GM23338 (cell line): Measurements from ENCODE around the gene FHIT. TPM values are rescaled to one million over a fixed set of nuclear protein-coding genes. Genes with fewer than 3 reads are reported as not detected.

Experiments
- ATAC-seq: fragments of 200-7000 bp; cut with Tn5 transposase; 3 replicates; pipeline ENCODE4 v1.9.1; 2020
- DNase-seq: peaks from one replicate; pipeline ENCODE4 v3.0.0-alpha.2; 2015; ENCODE audit warnings: low spot score
- H2AFZ ChIP-seq: fragments of 200-600 bp; sonication (generic); 2 replicates; pipeline ENCODE4 v1.8.0; 2016; ENCODE audit warnings: antibody characterized with exemption, mild to moderate bottlenecking, moderate library complexity
- H3F3A ChIP-seq: fragments of 200-600 bp; sonication (generic); replicated peaks from 2 replicates; pipeline ENCODE4 v1.8.0; 2017; ENCODE audit warnings: antibody characterized with exemption, mixed run types, low read depth
- H3K27ac ChIP-seq: fragments of 200-600 bp; sonication (generic); 2 replicates; pipeline ENCODE4 v1.6.1; 2016; ENCODE audit warnings: low read depth
- H3K27me3 ChIP-seq: fragments of 200-600 bp; sonication (generic); 2 replicates; pipeline ENCODE4 v1.8.0; 2016; ENCODE audit warnings: mild to moderate bottlenecking, mixed run types, moderate library complexity; ENCODE audit not compliant: insufficient read depth
- H3K36me3 ChIP-seq: fragments of 200-600 bp; sonication (generic); 2 replicates; pipeline ENCODE4 v1.8.0; 2016; ENCODE audit warnings: mild to moderate bottlenecking; ENCODE audit not compliant: insufficient read depth
- H3K4me1 ChIP-seq: fragments of 200-600 bp; sonication (generic); 2 replicates; pipeline ENCODE4 v1.8.0; 2016; ENCODE audit warnings: mild to moderate bottlenecking, moderate library complexity; ENCODE audit not compliant: insufficient read depth
- H3K4me2 ChIP-seq: fragments of 200-600 bp; sonication (generic); 2 replicates; pipeline ENCODE4 v1.7.1; 2017; ENCODE audit warnings: mixed run types
- H3K4me3 ChIP-seq: fragments of 200-600 bp; sonication (generic); 2 replicates; pipeline ENCODE4 v1.6.1; 2016; ENCODE audit warnings: mixed run types
- H3K79me2 ChIP-seq: fragments of 200-600 bp; sonication (generic); replicated peaks from 2 replicates; pipeline ENCODE4 v1.8.0; 2017; ENCODE audit warnings: mild to moderate bottlenecking; ENCODE audit not compliant: insufficient read depth
- H3K9me2 ChIP-seq: fragments of 200-600 bp; sonication (generic); 2 replicates; pipeline ENCODE4 v1.8.0; 2017; ENCODE audit not compliant: insufficient read depth
- H4K20me1 ChIP-seq: fragments of 200-600 bp; sonication (generic); replicated peaks from 2 replicates; pipeline ENCODE4 v1.8.0; 2017; ENCODE audit warnings: mild to moderate bottlenecking; ENCODE audit not compliant: insufficient read depth
- H3K27ac Mint-ChIP-seq: 2 replicates; pipeline ENCODE4 v1.8.0; 2020; ENCODE audit warnings: inconsistent platforms, mild to moderate bottlenecking, moderate library complexity, mixed read lengths
- H3K27me3 Mint-ChIP-seq: 3 replicates; pipeline ENCODE4 v1.8.0; 2022; ENCODE audit warnings: low read depth, mild to moderate bottlenecking, moderate library complexity, mixed read lengths, inconsistent platforms; ENCODE audit not compliant: insufficient read depth, poor library complexity
- H3K36me3 Mint-ChIP-seq: 3 replicates; pipeline ENCODE4 v1.8.0; 2021; ENCODE audit warnings: low read depth, mild to moderate bottlenecking, inconsistent platforms, moderate library complexity, mixed read lengths
- H3K4me1 Mint-ChIP-seq: 3 replicates; pipeline ENCODE4 v1.8.0; 2020; ENCODE audit warnings: mild to moderate bottlenecking, inconsistent platforms, mixed read lengths
- H3K4me3 Mint-ChIP-seq: 3 replicates; pipeline ENCODE4 v1.8.0; 2021; ENCODE audit warnings: moderate library complexity, mild to moderate bottlenecking, inconsistent platforms, mixed read lengths
- H3K9me3 Mint-ChIP-seq: 3 replicates; pipeline ENCODE4 v1.8.0; 2020; ENCODE audit warnings: moderate library complexity, mild to moderate bottlenecking, inconsistent platforms, mixed read lengths
- CREB1 ChIP-seq: fragments of 250-450 bp; sonication (Bioruptor Pico); IDR thresholded peaks from 2 replicates; pipeline ENCODE4 v1.5.0; 2020; ENCODE audit warnings: low read depth, mild to moderate bottlenecking, moderate library complexity
- ETS1 ChIP-seq: IDR thresholded peaks from 2 replicates; pipeline ENCODE4 v1.6.1; 2016; ENCODE audit warnings: antibody characterized with exemption
- EZH2phosphoT487 ChIP-seq: fragments of 200-600 bp; sonication (generic); IDR thresholded peaks from one replicate; pipeline ENCODE4 v1.8.1; 2018; ENCODE audit warnings: antibody characterized with exemption; ENCODE audit not compliant: unreplicated experiment
- POLR2AphosphoS5 ChIP-seq: IDR thresholded peaks from 2 replicates; pipeline ENCODE4 v1.6.1; 2016; ENCODE audit warnings: antibody characterized with exemption, low read depth
- REST ChIP-seq: IDR thresholded peaks from one replicate; pipeline ENCODE4 v1.6.1; 2018; ENCODE audit warnings: antibody characterized with exemption; ENCODE audit not compliant: unreplicated experiment
- STAT1 ChIP-seq: IDR thresholded peaks from one replicate; pipeline ENCODE4 v1.6.1; 2016; ENCODE audit warnings: antibody characterized with exemption; ENCODE audit not compliant: unreplicated experiment
- ZNF462 ChIP-seq: fragments of 250-450 bp; sonication (Bioruptor Pico); IDR thresholded peaks from 2 replicates; pipeline ENCODE4 v1.5.0; 2020; ENCODE audit warnings: mild to moderate bottlenecking, moderate library complexity
- polyA plus RNA-seq: library from polyadenylated mRNA; unstranded; fragments of >200 nt; fragmentation: Nextera tagmentation; extraction: Ambion mirVana; gene quantifications from 2 replicates; pipeline ENCODE4 v1.2.1, GENCODE V29; 2016
- total RNA-seq: library from RNA; depleted of rRNA; stranded (reverse); fragments of >200 nt; shearing (Covaris generic); gene quantifications from 2 replicates; pipeline ENCODE4 v1.2.3, GENCODE V29; 2014
- TF ChIP-seq, protein P1 (sequence below), 2 experiments: fragments of 200-600 bp in 1 of 2; sonication (generic) in 1 of 2; conservative IDR thresholded peaks; 2 replicates each; pipeline versions ENCODE4 v1.5.1 to v1.6.1; 2016 to 2017; ENCODE audit warnings: antibody characterized with exemption in 2 of 2, low read depth in 2 of 2, mild to moderate bottlenecking in 2 of 2, moderate library complexity in 1 of 2

FHIT gene
- total and polyA plus RNA-seq, 2 experiments from 2014 or later: 3.0 to 8.3 TPM

DNA sequence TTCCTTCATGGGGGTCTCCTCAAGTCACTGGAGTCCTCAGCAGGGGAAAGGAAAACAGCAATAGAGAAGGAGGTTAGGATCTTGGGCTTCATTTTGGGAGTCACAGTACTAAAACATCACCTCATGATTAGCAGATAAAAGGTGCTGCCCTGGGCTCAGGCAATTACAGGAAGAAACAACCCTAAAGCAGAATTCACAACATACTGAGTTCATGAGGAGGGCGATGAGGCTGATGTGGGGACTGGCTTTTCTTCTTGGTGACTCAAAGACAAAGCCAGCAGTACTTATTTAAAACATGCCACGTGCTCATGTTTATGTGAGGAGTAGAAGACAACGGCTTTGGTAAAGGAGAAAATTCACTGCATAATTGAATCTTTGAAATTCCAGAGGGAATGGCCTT lies 1379.1 kb downstream of the FHIT start (continued):
- TF ChIP-seq ZNF462 (CRISPR knock-in tag) (no peak), CREB1 (no peak)

DNA sequence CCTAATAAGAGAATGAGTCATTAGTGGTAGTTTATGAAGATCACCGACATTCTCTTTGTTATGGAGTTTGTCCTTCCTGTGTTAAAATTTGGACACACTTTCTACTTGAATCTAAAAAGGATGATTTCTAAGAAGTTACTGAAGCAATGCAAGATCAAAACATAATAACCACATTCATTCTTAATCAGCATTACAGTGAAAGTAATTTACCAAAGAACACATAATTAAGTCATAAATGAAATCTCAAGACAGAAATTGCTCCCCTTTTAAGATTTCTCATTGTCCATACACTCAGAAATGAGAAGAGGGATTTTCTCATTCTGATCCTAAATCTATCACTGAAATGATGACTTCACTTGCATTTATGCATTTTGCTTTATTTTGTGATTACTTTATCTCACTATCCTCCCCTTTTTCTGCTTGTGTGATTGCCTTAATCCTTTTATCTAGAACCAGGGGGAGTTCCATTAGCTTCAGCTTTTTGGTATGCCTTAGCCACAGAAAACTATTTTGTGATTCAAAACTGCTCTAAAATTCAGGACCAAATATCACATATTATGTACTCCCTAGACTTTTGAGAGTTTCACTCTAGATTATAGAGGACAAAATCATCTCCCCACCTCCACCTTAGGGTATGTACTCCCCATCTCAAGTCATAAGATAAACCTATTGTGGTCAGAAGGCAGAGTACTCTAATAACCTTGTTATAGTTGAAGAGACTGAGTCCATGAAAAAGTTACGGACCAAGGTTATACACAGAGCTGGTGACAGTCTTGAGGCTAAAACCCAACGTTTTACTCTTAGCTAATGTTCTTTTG lies 1383.9 kb downstream of the FHIT start:
- 0 out of 2 replicates have a peak, but pooled peaks cover 11% of the 10 kb centered on the region for H3K9me2 ChIP-seq
- H3K4me2 ChIP-seq: no peak overlapping the region
- no peak overlapping the region for H3K27ac Mint-ChIP-seq
- H3K9me3 Mint-ChIP-seq: peaks cover 4% of the 10 kb centered on the region; the same call in 1 of the 3 replicates
- H3K36me3 ChIP-seq: no peaks in the 10 kb centered on the region
- peaks cover 2% of the 10 kb centered on the region for H3K27me3 Mint-ChIP-seq
- DNase-seq: no peak
- no peak for ATAC-seq
- peaks cover 3% of the 10 kb centered on the region; the same call in 1 of the 3 replicates for H3K4me1 Mint-ChIP-seq
- H3F3A ChIP-seq: no peaks in the 10 kb centered on the region
- no peak overlapping the region for H3K27ac ChIP-seq
- no peak overlapping the region for H3K4me3 Mint-ChIP-seq
- no peaks in the 10 kb centered on the region; the same call in 2 of the 3 replicates for H3K36me3 Mint-ChIP-seq
- H2AFZ ChIP-seq: no peak overlapping the region
- no peaks in the 10 kb centered on the region for H3K27me3 ChIP-seq
- no peak overlapping the region for H3K4me3 ChIP-seq
- H3K4me1 ChIP-seq: no peaks in the 10 kb centered on the region
- H4K20me1 ChIP-seq: no peaks in the 10 kb centered on the region
- H3K79me2 ChIP-seq: no peaks in the 10 kb centered on the region
- TF ChIP-seq EZH2phosphoT487 (no peak), POLR2AphosphoS5 (no peak), STAT1 (no peak), REST (no peak), ETS1 (no peak)
- TF ChIP-seq, protein P1, sequence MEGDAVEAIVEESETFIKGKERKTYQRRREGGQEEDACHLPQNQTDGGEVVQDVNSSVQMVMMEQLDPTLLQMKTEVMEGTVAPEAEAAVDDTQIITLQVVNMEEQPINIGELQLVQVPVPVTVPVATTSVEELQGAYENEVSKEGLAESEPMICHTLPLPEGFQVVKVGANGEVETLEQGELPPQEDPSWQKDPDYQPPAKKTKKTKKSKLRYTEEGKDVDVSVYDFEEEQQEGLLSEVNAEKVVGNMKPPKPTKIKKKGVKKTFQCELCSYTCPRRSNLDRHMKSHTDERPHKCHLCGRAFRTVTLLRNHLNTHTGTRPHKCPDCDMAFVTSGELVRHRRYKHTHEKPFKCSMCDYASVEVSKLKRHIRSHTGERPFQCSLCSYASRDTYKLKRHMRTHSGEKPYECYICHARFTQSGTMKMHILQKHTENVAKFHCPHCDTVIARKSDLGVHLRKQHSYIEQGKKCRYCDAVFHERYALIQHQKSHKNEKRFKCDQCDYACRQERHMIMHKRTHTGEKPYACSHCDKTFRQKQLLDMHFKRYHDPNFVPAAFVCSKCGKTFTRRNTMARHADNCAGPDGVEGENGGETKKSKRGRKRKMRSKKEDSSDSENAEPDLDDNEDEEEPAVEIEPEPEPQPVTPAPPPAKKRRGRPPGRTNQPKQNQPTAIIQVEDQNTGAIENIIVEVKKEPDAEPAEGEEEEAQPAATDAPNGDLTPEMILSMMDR (conservative IDR thresholded peaks at IDR 0.05; ENCODE audit: low read depth in 2 of 2): no peak
